GM23248 (cell line): Measurements from ENCODE around the gene POLN.

Source experiments
- EZH2 ChIP-seq: fragments of 200-600 bp; sonication (generic); IDR thresholded peaks from 2 replicates; pipeline ENCODE4 v1.6.1; 2018; ENCODE audit warnings: antibody characterized with exemption, mild to moderate bottlenecking; ENCODE audit not compliant: insufficient read depth, poor library complexity, severe bottlenecking
- EZH2phosphoT487 ChIP-seq: fragments of 200-600 bp; sonication (generic); IDR thresholded peaks from 2 replicates; pipeline ENCODE4 v1.6.1; 2018; ENCODE audit warnings: antibody characterized with exemption, moderate library complexity, mild to moderate bottlenecking, low read depth; ENCODE audit not compliant: insufficient read depth

DNA sequence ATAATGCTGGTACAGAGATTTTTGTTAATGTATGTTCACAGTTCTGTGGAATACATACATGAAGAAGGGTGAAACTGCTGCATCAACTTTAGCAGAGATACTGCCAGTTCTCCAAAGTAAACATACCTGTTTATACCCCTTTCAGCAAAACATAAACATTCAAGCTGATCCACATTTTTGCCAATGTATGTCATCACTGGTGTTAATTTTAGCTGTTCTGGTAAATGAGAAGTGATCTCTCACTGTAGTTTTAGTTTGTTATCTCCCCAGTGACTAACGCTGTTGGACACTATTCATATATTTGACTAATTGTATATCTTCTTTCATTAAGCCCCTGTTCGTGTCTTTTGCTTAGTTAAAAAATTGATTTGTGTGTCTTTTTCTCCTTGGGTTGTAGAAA, 82.0 kb downstream of the POLN start:
- TF ChIP-seq EZH2 (no peak), EZH2phosphoT487 (no peak)
